ENCODE measurements around the gene LPAR2.

Gene LPAR2

GRCh38 chr19:19637186-19637522 lies 9.1 kb upstream of the LPAR2 start:
- no peak for DNase-seq (ENCODE audit: low read depth)
- Histone ChIP-seq H3K4me3 (ENCODE audit: low read length) (no peak overlapping the region), H3K9ac (ENCODE audit: low read length) (no peak overlapping the region), H3K27me3 (replicated peaks; ENCODE audit: control insufficient read depth, insufficient read depth, low read length) (no peaks in the 10 kb centered on the region), H3K4me1 (ENCODE audit: control insufficient read depth, insufficient read depth, low read length) (peaks cover under 1% of the 10 kb centered on the region), H3K9me3 (ENCODE audit: control insufficient read depth, low read length) (no peaks in the 10 kb centered on the region), H3K36me3 (ENCODE audit: control insufficient read depth, insufficient read depth, low read length, severe bottlenecking) (peaks cover 39% of the 10 kb centered on the region)

GRCh38 chr19:19636573-19637185 lies 8.7 kb upstream of the LPAR2 start:
- no peak for DNase-seq (ENCODE audit: low read depth)
- Histone ChIP-seq H3K36me3 (ENCODE audit: control insufficient read depth, insufficient read depth, low read length, severe bottlenecking) (peaks cover 39% of the 10 kb centered on the region), H3K4me1 (ENCODE audit: control insufficient read depth, insufficient read depth, low read length) (no peaks in the 10 kb centered on the region), H3K9me3 (ENCODE audit: control insufficient read depth, low read length) (no peaks in the 10 kb centered on the region), H3K4me3 (ENCODE audit: low read length) (no peak overlapping the region), H3K9ac (ENCODE audit: low read length) (no peak overlapping the region), H3K27me3 (replicated peaks; ENCODE audit: control insufficient read depth, insufficient read depth, low read length) (no peaks in the 10 kb centered on the region)

GRCh38 chr19:19635313-19635702 lies 7.3 kb upstream of the LPAR2 start:
- Histone ChIP-seq H3K9ac (ENCODE audit: low read length) (no peak overlapping the region), H3K27me3 (replicated peaks; ENCODE audit: control insufficient read depth, insufficient read depth, low read length) (no peaks in the 10 kb centered on the region), H3K36me3 (ENCODE audit: control insufficient read depth, insufficient read depth, low read length, severe bottlenecking) (peaks cover 39% of the 10 kb centered on the region), H3K4me1 (ENCODE audit: control insufficient read depth, insufficient read depth, low read length) (no peaks in the 10 kb centered on the region), H3K9me3 (ENCODE audit: control insufficient read depth, low read length) (no peaks in the 10 kb centered on the region), H3K4me3 (ENCODE audit: low read length) (no peak overlapping the region)
- DNase-seq (ENCODE audit: low read depth) = no peak

- Histone ChIP-seq H3K4me3 (ENCODE audit: low read length) (no peak overlapping the region), H3K9me3 (ENCODE audit: control insufficient read depth, low read length) (no peaks in the 10 kb centered on the region), H3K27me3 (replicated peaks; ENCODE audit: control insufficient read depth, insufficient read depth, low read length) (no peaks in the 10 kb centered on the region), H3K36me3 (ENCODE audit: control insufficient read depth, insufficient read depth, low read length, severe bottlenecking) (peaks cover 34% of the 10 kb centered on the region), H3K9ac (ENCODE audit: low read length) (no peak overlapping the region), H3K4me1 (ENCODE audit: control insufficient read depth, insufficient read depth, low read length) (no peaks in the 10 kb centered on the region)
- no peak for DNase-seq (ENCODE audit: low read depth)
These were observed 6.7 kb upstream of the LPAR2 start for GRCh38 chr19:19634516-19635312.

- peaks cover 34% of the 10 kb centered on the region for H3K36me3 ChIP-seq (ENCODE audit: control insufficient read depth, insufficient read depth, low read length, severe bottlenecking)
- H3K9ac ChIP-seq (ENCODE audit: low read length) = no peak overlapping the region
- no peaks in the 10 kb centered on the region for H3K4me1 ChIP-seq (ENCODE audit: control insufficient read depth, insufficient read depth, low read length)
- H3K9me3 ChIP-seq (ENCODE audit: control insufficient read depth, low read length) = no peaks in the 10 kb centered on the region
- H3K4me3 ChIP-seq (ENCODE audit: low read length) = no peak overlapping the region
- no peaks in the 10 kb centered on the region for H3K27me3 ChIP-seq (replicated peaks; ENCODE audit: control insufficient read depth, insufficient read depth, low read length)
- no peak for DNase-seq (ENCODE audit: low read depth)
These were observed 5.9 kb upstream of the LPAR2 start for GRCh38 chr19:19633711-19634515.

- Histone ChIP-seq H3K27me3 (replicated peaks; ENCODE audit: control insufficient read depth, insufficient read depth, low read length) (no peaks in the 10 kb centered on the region), H3K4me3 (ENCODE audit: low read length) (no peak overlapping the region), H3K36me3 (ENCODE audit: control insufficient read depth, insufficient read depth, low read length, severe bottlenecking) (peaks cover 34% of the 10 kb centered on the region), H3K9ac (ENCODE audit: low read length) (no peak overlapping the region), H3K9me3 (ENCODE audit: control insufficient read depth, low read length) (no peaks in the 10 kb centered on the region), H3K4me1 (ENCODE audit: control insufficient read depth, insufficient read depth, low read length) (no peaks in the 10 kb centered on the region)
- DNase-seq (ENCODE audit: low read depth) = no peak
These were observed 4.6 kb upstream of the LPAR2 start for GRCh38 chr19:19632661-19633060.

GRCh38 chr19:19631346-19631745 lies 3.3 kb upstream of the LPAR2 start:
- Histone ChIP-seq H3K27me3 (replicated peaks; ENCODE audit: control insufficient read depth, insufficient read depth, low read length) (no peaks in the 10 kb centered on the region), H3K36me3 (ENCODE audit: control insufficient read depth, insufficient read depth, low read length, severe bottlenecking) (peaks cover 29% of the 10 kb centered on the region), H3K4me3 (ENCODE audit: low read length) (no peak overlapping the region), H3K9me3 (ENCODE audit: control insufficient read depth, low read length) (no peaks in the 10 kb centered on the region), H3K9ac (ENCODE audit: low read length) (no peak overlapping the region), H3K4me1 (ENCODE audit: control insufficient read depth, insufficient read depth, low read length) (no peaks in the 10 kb centered on the region)
- no peak for DNase-seq (ENCODE audit: low read depth)

GRCh38 chr19:19630426-19630825 lies 2.4 kb upstream of the LPAR2 start:
- Histone ChIP-seq H3K36me3 (ENCODE audit: control insufficient read depth, insufficient read depth, low read length, severe bottlenecking) (peaks cover 23% of the 10 kb centered on the region), H3K27me3 (replicated peaks; ENCODE audit: control insufficient read depth, insufficient read depth, low read length) (no peaks in the 10 kb centered on the region), H3K4me3 (ENCODE audit: low read length) (no peak overlapping the region), H3K9ac (ENCODE audit: low read length) (no peak overlapping the region), H3K9me3 (ENCODE audit: control insufficient read depth, low read length) (no peaks in the 10 kb centered on the region), H3K4me1 (ENCODE audit: control insufficient read depth, insufficient read depth, low read length) (no peaks in the 10 kb centered on the region)
- DNase-seq (ENCODE audit: low read depth) = no peak

GRCh38 chr19:19630062-19630414 lies 2.0 kb upstream of the LPAR2 start:
- DNase-seq (ENCODE audit: low read depth) = no peak
- Histone ChIP-seq H3K9ac (ENCODE audit: low read length) (no peak overlapping the region), H3K4me1 (ENCODE audit: control insufficient read depth, insufficient read depth, low read length) (no peaks in the 10 kb centered on the region), H3K4me3 (ENCODE audit: low read length) (no peak overlapping the region), H3K36me3 (ENCODE audit: control insufficient read depth, insufficient read depth, low read length, severe bottlenecking) (peaks cover 19% of the 10 kb centered on the region), H3K9me3 (ENCODE audit: control insufficient read depth, low read length) (no peaks in the 10 kb centered on the region), H3K27me3 (replicated peaks; ENCODE audit: control insufficient read depth, insufficient read depth, low read length) (no peaks in the 10 kb centered on the region)

GRCh38 chr19:19628501-19629134 lies 598 bp upstream of the LPAR2 start:
- Histone ChIP-seq H3K4me1 (ENCODE audit: control insufficient read depth, insufficient read depth, low read length) (no peaks in the 10 kb centered on the region), H3K27me3 (replicated peaks; ENCODE audit: control insufficient read depth, insufficient read depth, low read length) (no peaks in the 10 kb centered on the region), H3K4me3 (ENCODE audit: low read length) (no peak overlapping the region), H3K36me3 (ENCODE audit: control insufficient read depth, insufficient read depth, low read length, severe bottlenecking) (peaks cover 6% of the 10 kb centered on the region), H3K9me3 (ENCODE audit: control insufficient read depth, low read length) (no peaks in the 10 kb centered on the region), H3K9ac (ENCODE audit: low read length) (no peak overlapping the region)
- peak; percentile 73 for DNase-seq (ENCODE audit: low read depth)
